Cardiac septum (tissue), 1 donor: ENCODE data around the gene USP15. TPM values are rescaled to one million over a fixed set of nuclear protein-coding genes. Genes with fewer than 3 reads are reported as not detected.

ENCODE experiments used
- DNase-seq: peaks from one replicate; pipeline ENCODE4 v3.0.0-alpha.2; 2020; ENCODE audit warnings: low spot score
- intact Hi-C: fragments of 100-400 bp; cut with DNase I; formaldehyde crosslinking; loops from one replicate; pipeline ENCODE4 v1.14.0; 2022
- long read RNA-seq: library from polyadenylated mRNA; unstranded; transcript quantifications from one replicate; pipeline ENCODE4 v2.0.0, GENCODE V29; 2021
- total RNA-seq: library from RNA; stranded (reverse); fragmentation: NEBNext Ultra II Directional; extraction: Animal tissue kit (Norgen Biotek cat#: 25700); gene quantifications from one replicate; pipeline ENCODE4 v1.2.1, GENCODE V29; 2021
- donor health status: DM: no; HTN: no; CAD: no.

USP15 gene
- 62.6 TPM for total RNA-seq
- long read RNA-seq, full-length matches to known transcripts = 41 of 59 reads
- long read RNA-seq, partial matches to known transcripts = 3 of 59 reads
- long read RNA-seq, other reads (novel, unspliced or antisense) = 15 of 59 reads

DNA sequence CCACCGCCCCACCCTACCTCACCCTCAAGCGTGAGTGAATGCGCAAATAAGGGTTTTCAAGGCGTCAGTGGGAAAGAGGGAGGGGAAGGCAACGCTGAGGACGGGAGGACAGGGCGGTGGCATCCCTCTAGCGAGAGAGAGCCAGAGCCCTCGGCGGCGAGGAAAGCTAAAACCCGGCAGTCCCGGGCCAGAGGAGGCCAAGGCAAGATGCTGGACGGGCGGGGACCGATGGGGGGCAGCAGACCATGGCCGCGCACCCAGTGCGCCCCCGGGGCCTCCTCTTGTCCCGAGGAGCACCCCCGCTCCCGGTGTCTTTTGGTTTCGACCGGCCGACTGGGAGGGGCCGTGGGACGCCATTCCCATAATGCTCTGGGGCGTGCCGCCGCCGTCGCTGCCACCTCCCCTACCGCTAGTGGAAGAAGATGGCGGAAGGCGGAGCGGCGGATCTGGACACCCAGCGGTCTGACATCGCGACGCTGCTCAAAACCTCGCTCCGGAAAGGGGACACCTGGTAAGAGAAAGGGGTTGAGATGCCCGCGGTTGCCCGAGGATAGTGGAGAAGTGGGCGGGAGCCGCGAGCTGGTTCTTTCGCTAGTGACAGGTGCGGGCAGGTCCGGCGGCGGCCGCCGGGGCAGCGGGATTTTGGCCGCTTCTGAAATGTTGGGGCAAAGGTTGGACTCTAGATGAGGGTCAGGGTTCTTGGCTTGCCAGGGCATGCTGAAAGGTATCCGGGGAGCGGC, at the start of gene USP15:
Gene USP15 (plus strand): TSS at position 412 of the 740 bp plus-strand sequence. CDS start 11 bp downstream, at position 423.
- intact Hi-C loops = loop anchor here (5.0 to 10.0 kb wide), 2 partner anchors 55 to 207 kb away; partner anchors contain the start of gene MON2
- DNase-seq = peak; percentile 98

DNA sequence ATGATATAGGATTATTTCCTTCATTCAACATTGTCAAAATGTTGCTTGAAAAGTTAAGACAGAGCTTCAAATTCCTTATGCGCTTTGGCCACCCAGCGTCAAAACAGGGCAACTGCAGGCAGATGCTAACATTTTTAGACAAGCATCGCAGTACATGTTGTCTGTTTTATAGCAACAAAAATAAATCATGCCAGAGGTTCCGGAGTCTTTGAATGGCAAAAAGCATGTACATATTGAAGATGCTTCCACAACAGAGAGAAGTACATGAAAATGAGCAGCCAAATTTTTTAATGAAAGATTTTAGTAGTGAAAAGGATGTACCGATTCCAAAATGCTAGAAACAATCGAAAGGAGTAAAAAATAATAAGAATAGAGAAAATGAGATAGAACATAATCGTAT, 49.8 kb upstream of the USP15 start:
- no peak for DNase-seq
- intact Hi-C loops = no loop called here

DNA sequence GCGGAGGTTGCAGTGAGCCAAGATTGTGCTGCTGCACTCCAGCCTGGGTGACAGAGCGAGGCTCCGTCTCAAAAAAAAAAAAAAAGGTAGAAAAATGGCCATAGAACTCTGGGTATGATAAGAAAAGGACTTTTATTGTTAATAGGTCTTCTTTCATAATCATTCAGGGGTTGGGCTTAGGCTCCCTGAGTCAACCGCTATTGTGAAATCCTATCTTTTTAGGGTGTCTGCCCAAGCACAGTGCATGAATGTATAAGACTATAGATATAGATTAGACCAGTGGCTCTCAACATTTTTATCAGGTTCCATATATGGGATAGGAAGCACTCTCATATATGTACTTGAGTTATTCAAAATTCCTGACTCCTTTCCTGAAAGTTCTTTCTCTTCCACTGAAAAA, 48.7 kb upstream of the USP15 start:
- intact Hi-C loops = no loop called here
- DNase-seq = no peak

DNA sequence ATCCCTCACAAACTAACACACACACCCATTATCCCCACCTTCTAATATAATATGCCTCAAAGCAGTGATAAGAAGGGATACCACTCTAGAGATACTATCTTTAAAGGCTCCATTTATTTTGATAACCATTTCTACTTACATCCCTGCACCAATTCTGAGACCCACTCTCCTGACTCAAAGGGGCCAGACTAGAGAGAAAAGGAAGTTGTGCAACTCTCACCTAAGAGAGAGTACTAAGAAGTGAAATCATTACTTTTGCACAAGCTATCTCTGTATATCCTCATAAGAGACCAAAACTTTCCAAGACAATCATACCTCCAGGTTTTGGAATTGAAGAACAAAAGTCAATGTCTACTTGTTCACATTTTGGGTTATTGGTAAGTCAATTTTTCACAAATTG, 45.4 kb upstream of the USP15 start:
- DNase-seq = no peak
- intact Hi-C loops = no loop called here

DNA sequence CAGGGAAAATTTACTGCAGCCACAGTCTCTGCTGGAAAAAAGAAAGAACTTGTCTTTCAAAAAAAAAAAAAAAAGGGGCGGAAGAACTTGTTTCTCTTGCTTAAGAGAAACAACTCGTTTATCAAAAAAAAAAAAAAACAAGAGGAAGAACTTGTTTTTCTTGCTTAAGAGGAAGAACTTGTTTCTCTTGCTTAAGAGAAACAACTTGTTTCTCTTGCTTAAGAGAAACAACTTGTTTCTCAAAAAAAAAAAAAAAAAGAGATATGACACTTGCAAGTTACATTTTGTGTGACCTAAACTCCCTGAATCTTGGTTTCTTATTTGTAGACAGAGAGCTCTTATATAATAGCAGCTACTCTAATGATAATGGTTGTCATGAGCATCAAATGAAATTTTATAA, 44.7 kb upstream of the USP15 start:
- intact Hi-C loops = no loop called here
- DNase-seq = no peak

DNA sequence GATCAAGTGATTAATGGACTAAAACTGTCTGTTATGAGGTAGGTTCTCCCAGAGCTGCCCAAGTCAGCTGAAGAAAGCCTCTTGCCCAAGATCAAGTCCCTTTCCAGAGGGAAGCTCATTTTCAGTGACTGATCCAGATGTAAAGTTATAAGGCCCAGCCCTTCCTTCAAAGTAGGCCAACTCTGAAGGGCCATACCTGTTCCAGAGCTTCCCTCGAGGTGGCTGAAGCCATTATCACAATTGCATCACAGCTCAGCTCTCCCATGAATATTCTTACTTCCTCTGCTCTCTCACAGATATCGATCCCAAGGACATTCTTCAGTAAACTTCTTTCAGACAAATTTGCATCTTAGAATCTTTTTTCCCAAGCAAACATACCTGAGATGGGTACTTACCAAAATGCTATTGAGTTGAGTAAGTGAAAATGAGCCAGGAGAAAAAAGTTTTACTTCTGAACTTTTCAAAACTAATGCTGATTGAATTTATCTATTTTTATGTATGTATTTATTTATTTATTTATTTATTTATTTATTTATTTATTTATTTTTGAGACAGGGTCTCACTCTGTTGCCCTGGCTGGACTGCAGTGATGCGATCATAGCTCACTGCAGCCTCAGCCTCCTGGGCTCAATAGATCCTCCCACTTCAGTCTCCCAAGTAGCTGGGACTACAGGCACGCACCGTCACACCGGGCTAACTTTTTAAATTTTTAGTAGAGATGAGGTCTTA, 42.6 kb upstream of the USP15 start:
- DNase-seq = no peak
- intact Hi-C loops = no loop called here

DNA sequence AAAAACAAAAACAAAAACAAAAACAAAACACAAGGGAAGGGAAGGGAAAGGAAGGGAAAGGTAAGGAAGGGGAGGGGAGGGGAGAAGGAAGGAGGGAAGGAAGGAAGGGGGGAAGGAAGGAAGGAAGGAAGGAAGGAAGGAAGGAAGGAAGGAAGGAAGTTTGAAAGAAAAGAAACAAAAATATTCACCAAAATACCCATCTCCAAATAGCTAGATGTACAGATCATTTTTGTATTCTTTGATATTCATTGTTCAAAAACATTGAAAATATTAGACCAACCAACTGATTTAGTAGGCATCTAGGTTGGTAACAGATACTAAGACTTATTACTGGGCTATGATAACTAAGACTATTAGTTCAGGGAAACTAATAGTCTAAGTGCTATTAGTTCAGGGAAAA, 39.1 kb upstream of the USP15 start:
- no peak for DNase-seq
- intact Hi-C loops = no loop called here

DNA sequence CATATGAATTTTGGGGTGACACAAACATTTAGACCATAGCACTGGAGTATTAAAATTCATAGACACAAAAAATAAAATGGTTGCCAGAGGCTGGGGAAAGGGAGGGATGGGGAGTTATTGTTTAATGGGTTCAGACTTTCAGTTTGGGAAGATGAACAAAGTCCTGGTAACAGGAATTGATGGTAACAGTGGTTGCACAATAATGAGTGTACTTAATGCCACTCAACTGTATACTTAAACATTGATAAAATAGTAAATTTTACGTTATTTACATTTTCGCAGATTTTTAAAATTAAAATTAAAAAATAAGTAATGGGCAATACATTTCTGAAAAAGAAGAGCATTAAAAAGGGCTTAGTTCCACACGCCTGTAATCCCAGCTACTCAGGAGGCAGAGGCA, 35.6 kb upstream of the USP15 start:
- intact Hi-C loops = no loop called here
- DNase-seq = no peak

DNA sequence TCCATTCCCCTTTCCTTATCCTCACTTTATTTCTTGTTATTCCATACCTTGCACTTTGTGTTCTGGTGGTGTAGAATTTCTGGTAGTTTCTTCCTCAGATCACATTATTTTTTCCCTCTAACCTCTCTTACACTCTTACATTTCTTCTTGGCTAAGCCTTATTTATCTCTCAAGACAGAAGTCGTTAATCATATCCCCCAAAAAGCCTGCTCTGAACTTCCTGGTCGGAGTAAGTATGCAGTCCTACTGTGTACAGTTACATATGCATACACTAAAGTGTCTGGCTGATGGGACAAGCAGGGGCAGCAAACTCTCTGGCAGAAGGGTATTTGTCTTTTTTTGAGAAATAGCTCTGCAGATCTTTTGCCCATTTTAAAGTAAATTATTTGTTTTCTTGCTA, 33.1 kb upstream of the USP15 start:
- DNase-seq = no peak
- intact Hi-C loops = no loop called here

DNA sequence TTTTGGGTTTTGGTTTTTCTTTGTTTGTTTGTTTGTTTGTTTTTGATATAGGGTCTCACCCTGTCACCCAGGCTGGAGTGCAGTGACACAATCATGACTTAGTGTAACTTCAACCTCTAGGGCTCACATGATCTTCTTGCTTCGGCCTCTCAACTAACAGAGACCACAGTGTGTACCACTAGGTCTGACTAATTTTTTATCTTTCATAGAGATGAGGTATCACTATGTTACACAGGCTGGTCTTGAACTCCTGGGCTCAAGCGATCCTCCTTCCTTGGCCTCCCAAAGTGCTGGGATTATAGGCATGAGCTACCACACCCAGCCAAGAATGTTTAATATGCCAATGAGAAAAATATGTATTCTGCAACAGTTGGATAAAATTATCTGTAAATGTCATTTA, 29.6 kb upstream of the USP15 start:
- intact Hi-C loops = no loop called here
- DNase-seq = no peak

DNA sequence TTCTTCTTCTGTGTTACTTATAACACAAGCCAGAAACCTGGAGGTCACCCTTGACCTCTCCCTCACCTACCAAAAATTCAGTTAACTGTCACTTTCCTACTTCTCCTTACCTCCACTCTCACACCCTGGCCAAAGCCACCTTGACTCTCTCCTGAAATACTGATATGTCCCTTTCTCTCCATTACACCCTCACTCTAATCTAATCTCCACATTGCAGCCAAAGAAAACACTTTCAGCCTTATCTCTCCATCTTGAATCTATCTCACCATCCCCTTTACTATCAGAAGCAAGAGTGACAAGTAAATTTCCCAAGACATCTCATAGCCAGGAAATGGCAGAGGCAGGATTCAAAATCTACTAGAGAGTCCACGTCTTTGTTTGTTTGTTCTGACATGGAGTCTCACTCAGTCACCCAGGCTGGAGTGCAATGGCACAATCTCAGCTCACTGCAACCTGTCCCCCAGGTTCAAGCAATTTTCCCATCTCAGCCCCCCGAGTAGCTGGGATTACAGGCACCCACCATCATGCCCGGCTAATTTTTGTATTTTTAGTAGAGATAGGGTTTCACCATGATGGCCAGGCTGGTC, 28.0 kb upstream of the USP15 start:
- no peak for DNase-seq
- intact Hi-C loops = no loop called here

DNA sequence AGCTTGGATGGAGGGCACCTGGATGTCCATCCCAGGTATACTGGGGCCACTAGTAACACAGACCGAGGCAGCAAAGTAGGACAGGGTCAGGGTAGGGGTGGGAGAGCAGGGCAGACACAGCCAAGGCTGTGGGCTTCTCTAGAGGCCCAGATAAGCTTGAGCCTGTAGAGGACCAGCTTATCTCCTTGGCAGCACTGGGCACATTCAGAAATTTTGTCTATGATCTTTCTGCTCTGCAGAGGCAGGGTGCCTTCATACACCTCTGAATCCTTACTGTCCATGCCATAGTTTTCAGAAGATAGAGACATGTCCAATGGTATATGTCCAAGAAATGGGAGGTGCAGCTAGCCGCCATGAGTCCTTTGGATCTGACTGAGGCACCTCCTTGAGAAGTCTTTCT, 26.4 kb upstream of the USP15 start:
- intact Hi-C loops = no loop called here
- DNase-seq = no peak

DNA sequence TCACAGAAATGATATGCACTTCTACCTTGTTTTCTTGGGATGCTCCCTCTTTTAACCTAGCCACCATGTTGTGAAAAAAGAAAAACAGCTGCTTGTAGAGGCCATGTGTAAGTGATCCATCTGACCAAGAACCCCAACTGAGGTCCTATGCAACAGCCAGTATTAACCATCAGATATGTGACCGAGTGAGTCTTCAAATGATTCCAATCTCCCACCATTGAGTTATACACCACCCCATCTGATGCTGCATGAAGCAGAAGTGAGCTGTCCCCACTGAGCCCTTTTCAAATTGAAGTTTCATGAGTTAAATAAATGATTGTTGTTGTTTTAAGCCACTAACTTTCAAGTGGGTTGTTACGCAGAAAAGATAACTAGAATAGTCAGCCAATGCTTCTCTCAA, 20.6 kb upstream of the USP15 start:
- DNase-seq = no peak
- intact Hi-C loops = no loop called here

DNA sequence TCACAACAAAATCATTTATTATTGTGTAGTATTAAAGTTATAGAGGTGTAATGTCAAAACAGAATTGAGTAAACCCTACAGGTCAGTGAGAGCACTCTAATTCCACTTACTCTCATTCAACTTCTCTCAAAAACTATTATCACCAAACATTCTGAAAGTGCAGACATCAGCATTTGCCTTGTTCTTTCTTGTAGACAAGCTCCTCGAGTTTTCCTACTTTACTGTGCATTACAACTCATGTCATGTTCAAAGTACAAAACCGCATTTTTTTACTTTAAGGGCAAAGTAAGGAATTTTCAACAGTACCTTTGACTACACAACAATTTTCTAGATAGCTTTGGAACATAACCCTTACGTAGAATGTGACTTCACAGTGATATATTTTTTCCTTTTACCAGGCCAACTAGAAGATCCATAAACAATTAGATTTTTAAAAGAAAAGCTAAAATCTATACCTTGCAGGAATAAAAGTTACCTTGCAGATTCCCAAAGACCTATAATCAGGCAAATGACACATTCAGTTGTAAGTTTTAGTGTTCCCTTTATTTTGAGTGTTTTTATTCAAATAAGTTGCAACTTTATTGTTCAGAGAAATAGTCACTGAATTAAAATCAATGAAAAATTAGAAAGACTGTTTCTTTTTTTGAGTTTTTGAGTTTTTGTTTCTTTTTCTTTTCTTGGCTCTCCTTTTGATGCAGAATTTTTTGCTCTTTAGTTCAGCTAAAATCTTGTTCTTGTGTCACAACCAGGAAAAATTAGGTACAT, 12.7 kb upstream of the USP15 start:
- DNase-seq = no peak
- intact Hi-C loops = no loop called here

DNA sequence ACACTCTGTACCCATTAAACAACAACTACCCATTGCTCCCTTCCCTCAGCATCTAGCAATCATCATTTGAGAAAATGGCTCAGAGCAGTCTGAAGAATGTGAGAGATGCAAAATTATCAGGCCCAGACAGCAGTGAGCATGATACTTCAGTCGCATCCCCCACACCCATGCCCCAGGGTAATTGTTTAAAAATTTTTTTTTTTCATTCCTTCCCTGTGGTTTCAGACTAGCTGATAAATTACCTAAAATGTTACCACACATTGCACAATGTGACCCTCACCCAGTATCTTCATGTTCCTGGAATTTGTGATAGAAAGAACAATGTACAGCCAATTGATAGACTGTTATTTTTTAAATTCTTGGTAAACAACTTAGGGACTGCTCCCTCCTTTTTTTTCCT, 11.3 kb upstream of the USP15 start:
- DNase-seq = no peak
- intact Hi-C loops = no loop called here

DNA sequence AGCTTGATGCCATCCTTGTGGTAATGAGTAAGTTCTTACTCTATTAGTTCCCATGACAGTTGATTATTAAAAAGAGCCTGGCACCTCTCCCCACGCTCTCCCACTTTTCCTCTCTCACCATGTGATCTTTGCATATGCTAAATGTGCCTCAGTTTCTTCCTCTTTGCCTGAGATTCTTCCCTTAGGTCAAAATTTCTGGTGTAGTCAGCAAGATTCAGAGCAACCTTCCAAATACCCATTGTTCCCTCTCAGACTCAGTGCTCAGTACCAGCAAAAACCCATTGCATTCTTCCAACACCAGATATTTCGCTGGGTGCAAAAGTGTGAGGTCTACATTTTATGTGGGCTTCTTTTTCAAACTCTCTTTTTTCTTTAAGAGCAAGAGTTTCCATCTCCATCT, 10.8 kb upstream of the USP15 start:
- intact Hi-C loops = no loop called here
- DNase-seq = no peak

DNA sequence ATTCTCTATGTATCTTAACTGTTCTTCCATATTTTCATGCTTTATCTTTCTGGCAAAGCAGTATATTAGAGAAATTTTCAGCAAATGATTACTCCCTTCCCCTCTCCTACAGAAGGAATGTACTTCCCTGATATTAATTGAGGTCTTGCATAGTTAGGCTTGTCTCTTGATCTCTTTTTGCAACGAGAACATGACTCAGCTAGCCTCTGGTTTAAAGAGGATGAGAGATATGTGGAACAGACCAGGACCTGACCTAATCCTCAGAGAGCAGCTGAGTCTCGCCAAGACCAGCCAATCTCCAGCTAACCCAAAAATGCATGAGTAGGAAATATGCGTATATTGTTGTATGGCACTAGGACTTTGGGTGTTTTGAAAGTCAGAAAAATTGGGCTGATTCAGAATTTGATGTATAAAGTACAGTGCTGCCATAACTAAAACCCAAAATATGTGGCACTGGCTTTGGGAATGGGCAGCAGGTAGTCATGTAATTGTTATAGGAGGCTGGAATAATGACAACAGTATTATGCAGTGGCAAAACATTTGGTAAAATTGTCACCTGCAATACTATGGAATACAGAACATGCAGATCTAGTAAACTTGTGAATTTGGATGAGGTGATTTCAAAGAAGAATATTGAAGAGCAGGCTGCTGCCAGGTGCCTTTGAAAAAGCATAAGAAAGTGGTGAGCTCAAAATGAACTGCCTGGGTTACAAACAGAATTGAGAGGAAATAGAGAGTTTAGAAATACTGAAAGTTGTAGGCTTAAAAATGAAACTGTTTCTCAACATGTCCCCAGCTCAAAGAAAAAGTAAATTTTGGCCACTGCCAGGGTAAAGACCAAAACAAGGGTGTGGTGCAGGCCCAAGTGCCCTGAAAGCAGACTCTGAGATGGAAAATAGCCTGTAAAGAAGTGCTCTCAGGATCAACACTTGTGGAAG, 9.3 kb upstream of the USP15 start:
- intact Hi-C loops = no loop called here
- no peak for DNase-seq

DNA sequence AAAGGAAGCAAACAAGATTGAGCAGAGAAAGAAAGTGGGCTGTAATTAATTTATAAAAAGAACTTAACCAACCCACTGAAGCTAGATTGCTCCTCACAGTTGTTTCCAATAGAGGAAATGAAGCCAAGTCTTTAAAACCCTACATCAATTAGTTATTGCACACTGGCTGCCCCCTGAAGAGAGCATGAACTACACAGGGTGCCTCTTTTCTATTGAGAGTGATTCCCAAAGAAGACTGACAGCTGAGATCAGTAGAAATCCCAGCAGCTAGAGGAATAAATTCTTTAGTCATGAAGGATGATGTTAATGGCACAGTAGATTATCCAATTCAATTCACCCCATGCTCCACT, 8.6 kb upstream of the USP15 start:
- intact Hi-C loops = no loop called here
- no peak for DNase-seq

DNA sequence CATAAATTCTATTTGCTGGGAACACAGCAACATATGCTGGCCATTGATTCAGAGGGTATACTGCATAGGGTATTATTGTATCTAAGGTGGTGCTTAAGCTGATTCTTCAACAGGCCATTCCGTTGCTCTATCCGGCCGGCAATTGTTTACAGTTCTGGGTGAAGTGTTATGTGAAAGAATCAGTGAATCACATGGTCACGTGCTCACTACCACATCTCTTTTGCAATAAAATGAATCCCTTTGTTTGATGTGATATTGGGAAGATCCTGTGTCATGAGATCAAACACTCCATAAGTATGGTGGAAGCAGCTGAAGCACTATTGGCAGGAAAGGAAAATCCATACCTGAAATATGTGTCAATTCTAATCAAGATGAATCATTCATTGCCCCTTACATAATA, 7.6 kb upstream of the USP15 start:
- no peak for DNase-seq
- intact Hi-C loops = no loop called here
